SH-SY5Y (cell line): Measurements from ENCODE around the gene MAJIN.

Experiments used
- GATA2 ChIP-seq: IDR thresholded peaks from 2 replicates; pipeline ENCODE4 v1.6.1; 2011; ENCODE audit warnings: mild to moderate bottlenecking, low read depth, low read length
- GATA3 ChIP-seq: IDR thresholded peaks from 2 replicates; pipeline ENCODE4 v1.6.1; 2011; ENCODE audit warnings: low read depth, mild to moderate bottlenecking, low read length, moderate library complexity

The MAJIN gene

DNA sequence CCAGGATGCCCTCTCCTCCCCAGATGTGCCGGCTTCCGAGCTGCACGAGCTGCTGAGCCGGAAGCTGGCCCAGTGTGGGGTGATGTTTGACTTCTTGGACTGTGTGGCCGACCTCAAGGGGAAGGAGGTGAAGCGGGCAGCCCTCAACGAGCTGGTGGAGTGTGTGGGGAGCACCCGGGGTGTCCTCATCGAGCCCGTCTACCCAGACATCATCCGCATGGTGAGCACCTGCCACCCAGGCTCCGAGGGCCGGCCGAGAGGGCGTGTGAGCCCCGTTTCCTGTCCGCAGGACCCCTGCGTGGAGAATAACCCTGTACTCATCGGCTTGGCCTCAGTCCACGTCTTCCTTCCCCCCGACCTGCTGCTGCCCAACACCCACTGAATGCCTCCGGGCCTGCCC is 45.2 kb downstream of the MAJIN start:
- TF ChIP-seq GATA2 (no peak), GATA3 (no peak)

GRCh38 chr11:64925536-64926436 is 46.1 kb downstream of the MAJIN start:
- TF ChIP-seq GATA2 (no peak), GATA3 (no peak)

DNA sequence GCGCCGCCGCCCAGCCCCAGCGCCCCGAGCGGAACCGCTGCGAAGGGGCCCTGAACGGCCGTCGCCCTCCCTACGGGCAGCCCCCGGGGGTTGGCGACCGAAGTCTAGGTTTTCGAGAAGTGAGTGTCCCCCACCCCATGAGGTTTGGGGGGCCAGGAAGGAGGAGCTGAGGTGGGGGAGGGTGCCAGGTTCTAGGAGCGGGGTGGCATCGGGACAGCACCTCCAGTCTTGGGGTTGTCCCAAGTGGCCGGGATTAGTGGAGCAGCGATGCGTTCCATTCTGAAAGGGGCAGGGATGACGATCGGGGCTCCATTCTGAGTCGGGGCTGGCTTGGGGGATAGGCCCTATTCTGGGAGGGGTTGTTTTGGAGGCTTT is 47.0 kb downstream of the MAJIN start:
- TF ChIP-seq GATA2 (no peak), GATA3 (no peak)

DNA sequence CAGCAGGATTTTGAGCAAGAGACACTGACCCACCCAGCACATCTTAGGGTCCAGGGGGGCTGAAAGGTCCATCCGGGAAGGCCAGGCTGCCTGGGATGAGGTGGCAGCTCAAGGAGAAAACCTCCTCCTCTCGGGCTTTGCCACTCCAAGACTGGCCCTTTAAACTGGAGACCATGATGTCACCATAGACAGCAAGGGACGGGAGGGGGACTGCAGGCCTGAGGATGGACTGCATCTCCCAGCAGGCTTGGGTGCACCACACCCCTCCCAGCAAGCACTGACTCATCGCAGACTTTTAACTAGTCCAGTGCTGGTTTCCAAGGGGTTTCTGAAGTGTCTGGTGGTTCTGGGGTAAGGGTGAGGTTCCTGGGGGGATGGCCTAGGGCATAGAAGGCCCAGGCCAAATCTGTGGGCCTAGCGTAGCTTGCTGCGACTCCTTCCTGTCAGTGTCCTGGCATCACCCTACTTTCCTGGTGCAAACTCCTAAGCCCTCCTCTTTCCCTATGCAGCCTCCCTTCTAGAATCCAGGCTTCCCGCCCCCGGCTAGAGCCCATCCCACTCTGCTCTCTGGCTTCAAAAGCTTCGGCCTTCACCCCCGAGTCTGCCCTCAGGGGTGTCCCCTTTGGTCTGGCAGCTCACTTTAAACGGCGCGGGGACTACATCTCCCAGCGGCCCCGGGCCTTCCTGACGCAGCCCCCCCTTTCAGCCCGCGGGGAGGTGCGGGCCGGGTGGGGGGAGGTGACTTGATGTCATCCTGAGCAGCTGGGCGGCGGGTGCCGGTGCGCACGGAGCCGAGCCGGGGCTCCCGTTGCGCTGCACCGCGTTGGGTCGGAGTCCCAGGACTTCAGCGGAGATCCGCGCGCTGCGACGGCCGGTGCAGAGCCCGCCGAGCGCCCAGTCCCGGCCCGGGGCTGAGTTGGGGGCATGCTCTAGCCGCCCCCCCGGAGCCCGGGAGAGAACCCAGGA is 47.7 kb downstream of the MAJIN start, which contains the start of gene PPP2R5B:
TSS of gene PPP2R5B (plus strand) at position 746 of the 966 bp plus-strand sequence. CDS start 1,046 bp downstream, outside the sequence.
- no peak for TF ChIP-seq GATA3
- no peak for TF ChIP-seq GATA2

- TF ChIP-seq GATA3 (no peak), GATA2 (no peak)
These were observed 48.7 kb downstream of the MAJIN start for GRCh38 chr11:64923151-64923661.

GRCh38 chr11:64921384-64921783 is 50.5 kb downstream of the MAJIN start:
- no peak for TF ChIP-seq GATA2
- no peak for TF ChIP-seq GATA3

- TF ChIP-seq GATA2 (no peak), GATA3 (no peak)
These were observed 51.8 kb downstream of the MAJIN start for GRCh38 chr11:64920124-64920523.

- TF ChIP-seq GATA2, result no peak
- no peak for TF ChIP-seq GATA3
These were observed 52.3 kb downstream of the MAJIN start for GRCh38 chr11:64919627-64920026.

DNA sequence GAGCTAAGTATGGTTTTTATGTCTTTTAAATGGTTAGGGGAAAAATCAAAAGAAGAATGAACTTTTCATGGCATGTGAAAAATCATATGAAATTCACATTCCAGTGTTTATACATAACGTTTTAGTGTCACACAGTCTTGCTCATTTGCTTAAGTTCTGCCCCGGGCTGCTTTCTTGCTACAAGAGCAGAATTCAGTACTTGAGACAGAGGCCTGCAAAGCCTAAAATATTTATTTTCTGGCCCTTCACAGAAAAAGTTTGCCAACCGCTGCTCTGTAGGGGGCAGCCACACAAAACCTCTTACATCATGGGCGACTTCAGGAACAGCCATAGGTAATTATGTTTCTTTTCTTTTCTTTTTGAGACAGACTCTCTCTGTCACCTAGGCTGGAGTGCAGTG is 53.9 kb downstream of the MAJIN start:
- no peak for TF ChIP-seq GATA3
- TF ChIP-seq GATA2, result no peak

GRCh38 chr11:64917663-64917995 is 54.3 kb downstream of the MAJIN start:
- no peak for TF ChIP-seq GATA3
- no peak for TF ChIP-seq GATA2

DNA sequence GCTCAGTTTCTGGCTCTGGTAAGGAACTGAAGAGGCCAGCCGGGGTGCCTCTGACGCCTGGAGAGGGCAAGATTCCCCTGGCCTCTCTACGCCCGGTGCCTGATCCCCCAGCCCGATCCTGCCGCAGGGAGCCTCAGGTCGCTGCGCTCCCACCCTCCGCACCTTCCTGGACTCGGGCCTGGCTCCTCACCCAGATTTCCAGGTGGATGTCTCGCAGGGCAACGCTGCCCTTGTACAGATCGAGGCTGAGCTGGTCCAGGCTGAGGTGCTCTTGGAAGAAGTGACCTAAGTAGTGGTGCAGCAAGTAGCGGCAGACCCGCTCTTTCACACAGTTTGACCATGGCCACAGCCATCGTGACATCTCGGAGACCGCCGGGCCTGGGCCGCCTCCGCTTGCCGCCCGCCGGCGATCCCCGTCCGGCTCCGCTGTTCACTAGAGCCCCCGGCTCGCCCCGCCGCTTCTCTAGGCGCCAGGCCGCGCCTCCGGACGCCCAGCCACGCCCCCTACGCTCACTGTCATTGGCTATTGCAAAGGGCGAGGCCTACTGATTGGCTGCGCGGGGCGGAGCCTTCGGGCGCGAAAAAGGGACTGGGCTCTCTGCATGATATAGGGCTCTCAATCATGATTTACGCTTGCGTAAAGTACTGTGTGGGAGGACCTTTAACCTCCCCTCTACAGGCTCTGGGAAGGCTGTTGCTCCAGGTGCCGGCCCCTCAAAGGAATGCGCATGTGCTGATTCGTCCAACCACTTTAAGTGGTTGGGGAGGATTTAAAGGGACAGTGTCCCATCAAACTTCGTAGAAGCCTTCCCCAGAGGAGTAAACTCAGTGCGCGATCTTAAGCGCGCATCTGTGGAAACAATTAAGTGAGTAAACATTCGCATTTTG is 54.9 kb downstream of the MAJIN start, which contains the start of gene ATG2A:
TSS of gene ATG2A (minus strand) at position 435 of the 888 bp plus-strand sequence. CDS start at position 361, 74 bp downstream.
- no peak for TF ChIP-seq GATA3
- 0 out of 2 replicates have a peak, but pooled peaks have one; percentile 9 for TF ChIP-seq GATA2

DNA sequence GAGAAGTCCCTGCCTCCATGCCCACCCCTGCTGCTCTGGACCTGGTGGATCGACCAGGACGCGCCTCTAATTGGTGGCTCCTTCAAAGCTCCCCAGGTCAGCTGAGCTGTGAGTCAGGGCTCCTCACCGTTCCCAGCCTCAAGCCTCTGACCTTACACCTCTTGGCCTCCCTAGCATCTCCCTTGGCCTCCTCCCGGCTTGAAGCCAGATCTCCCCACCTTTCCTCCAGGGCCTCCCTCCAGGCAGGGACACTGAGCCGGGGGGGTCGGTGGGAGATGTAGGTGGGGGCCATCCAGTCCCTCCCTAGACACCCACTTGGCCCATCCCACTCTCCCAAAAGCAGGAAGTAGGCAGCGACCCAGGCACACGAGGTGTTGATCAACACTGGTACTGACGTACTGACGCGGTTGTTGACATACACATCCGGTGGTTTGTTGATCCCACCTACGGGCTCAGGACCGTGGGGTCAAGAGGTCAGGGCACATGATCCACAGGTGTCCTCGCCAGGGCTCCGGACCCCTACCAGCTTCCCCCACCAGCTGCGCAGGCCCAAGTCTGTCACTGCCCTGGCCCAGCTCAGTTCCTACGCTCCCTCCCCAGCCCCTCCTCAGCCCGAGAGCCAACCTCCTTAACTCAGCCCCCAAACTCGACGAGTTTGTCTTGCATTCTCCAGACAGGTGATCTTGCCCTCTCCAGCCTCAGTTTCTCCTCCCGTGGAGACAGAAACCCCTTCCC is 55.7 kb downstream of the MAJIN start:
- TF ChIP-seq GATA3, result no peak
- no peak for TF ChIP-seq GATA2
